HL-60 (cell line): ENCODE measurements around the gene DCLRE1B.

ENCODE experiments used
- GABPA ChIP-seq: IDR thresholded peaks from 2 replicates; pipeline ENCODE4 v1.6.1; 2012; ENCODE audit warnings: low read depth
- POLR2AphosphoS5 ChIP-seq: IDR thresholded peaks from 2 replicates; pipeline ENCODE4 v1.6.1; 2012; ENCODE audit warnings: low read depth
- SPI1 ChIP-seq: IDR thresholded peaks from 2 replicates; pipeline ENCODE4 v1.6.1; 2012; ENCODE audit warnings: low read depth, mild to moderate bottlenecking, borderline replicate concordance
- TF ChIP-seq, protein P1 (sequence below): IDR thresholded peaks from one replicate; pipeline ENCODE4 v1.5.1; 2011; ENCODE audit warnings: low read length, control low read depth, inconsistent platforms; ENCODE audit not compliant: insufficient read depth
- TF ChIP-seq, protein P2 (sequence below): IDR thresholded peaks from 2 replicates; pipeline ENCODE4 v1.6.1; 2012; ENCODE audit warnings: low read depth; ENCODE audit not compliant: insufficient replicate concordance

DNA sequence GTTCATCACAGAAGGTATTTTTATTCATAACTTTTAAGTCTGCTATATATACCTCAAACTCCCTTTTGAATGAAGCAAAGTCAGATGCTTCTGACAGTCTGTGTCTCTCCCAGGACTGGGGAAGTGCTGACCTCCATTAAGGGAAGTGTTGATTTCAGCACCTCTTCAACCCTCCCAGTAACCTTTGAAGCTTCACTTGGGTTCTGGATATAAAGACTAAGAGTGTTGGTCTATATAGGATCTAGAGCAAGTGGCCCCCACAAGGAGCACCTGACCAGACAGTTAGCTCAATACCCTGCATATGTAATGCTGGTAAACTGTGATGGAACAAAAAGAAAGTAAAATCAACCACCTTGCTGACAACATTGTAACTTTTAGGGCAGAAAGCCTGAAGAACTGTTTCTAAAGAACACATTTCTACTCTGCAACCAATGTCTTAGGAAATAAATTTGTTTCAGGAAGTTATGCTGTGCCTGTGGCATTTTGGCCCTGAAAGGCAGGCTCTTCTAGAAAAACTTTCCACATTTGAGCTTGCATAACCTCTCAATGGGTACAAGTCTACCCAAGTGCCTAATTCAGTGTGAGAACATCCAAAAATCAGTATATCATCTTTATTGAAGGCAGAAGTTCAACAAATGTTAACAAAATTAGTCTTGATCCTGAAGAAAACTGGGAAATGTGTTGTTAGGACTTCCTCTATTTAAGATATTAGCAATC is 32.7 kb upstream of the DCLRE1B start:
- TF ChIP-seq, protein P1, sequence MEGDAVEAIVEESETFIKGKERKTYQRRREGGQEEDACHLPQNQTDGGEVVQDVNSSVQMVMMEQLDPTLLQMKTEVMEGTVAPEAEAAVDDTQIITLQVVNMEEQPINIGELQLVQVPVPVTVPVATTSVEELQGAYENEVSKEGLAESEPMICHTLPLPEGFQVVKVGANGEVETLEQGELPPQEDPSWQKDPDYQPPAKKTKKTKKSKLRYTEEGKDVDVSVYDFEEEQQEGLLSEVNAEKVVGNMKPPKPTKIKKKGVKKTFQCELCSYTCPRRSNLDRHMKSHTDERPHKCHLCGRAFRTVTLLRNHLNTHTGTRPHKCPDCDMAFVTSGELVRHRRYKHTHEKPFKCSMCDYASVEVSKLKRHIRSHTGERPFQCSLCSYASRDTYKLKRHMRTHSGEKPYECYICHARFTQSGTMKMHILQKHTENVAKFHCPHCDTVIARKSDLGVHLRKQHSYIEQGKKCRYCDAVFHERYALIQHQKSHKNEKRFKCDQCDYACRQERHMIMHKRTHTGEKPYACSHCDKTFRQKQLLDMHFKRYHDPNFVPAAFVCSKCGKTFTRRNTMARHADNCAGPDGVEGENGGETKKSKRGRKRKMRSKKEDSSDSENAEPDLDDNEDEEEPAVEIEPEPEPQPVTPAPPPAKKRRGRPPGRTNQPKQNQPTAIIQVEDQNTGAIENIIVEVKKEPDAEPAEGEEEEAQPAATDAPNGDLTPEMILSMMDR, result no peak
- TF ChIP-seq, protein P2, sequence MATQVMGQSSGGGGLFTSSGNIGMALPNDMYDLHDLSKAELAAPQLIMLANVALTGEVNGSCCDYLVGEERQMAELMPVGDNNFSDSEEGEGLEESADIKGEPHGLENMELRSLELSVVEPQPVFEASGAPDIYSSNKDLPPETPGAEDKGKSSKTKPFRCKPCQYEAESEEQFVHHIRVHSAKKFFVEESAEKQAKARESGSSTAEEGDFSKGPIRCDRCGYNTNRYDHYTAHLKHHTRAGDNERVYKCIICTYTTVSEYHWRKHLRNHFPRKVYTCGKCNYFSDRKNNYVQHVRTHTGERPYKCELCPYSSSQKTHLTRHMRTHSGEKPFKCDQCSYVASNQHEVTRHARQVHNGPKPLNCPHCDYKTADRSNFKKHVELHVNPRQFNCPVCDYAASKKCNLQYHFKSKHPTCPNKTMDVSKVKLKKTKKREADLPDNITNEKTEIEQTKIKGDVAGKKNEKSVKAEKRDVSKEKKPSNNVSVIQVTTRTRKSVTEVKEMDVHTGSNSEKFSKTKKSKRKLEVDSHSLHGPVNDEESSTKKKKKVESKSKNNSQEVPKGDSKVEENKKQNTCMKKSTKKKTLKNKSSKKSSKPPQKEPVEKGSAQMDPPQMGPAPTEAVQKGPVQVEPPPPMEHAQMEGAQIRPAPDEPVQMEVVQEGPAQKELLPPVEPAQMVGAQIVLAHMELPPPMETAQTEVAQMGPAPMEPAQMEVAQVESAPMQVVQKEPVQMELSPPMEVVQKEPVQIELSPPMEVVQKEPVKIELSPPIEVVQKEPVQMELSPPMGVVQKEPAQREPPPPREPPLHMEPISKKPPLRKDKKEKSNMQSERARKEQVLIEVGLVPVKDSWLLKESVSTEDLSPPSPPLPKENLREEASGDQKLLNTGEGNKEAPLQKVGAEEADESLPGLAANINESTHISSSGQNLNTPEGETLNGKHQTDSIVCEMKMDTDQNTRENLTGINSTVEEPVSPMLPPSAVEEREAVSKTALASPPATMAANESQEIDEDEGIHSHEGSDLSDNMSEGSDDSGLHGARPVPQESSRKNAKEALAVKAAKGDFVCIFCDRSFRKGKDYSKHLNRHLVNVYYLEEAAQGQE, result peak; percentile 29
- TF ChIP-seq POLR2AphosphoS5, result no peak
- no peak for TF ChIP-seq GABPA
- TF ChIP-seq SPI1, result peak; percentile 95
